Activated CD8-positive, alpha-beta T cell treated with anti-CD3 and anti-CD28 coated beads for 36 hours (primary cell): ENCODE results near the gene MFSD6L. TPM values are rescaled to one million over a fixed set of nuclear protein-coding genes. Genes with fewer than 3 reads are reported as not detected.

Experiments used
- ATAC-seq: fragments of 200-7000 bp; cut with Tn5 transposase; one replicate; pipeline ENCODE4 v1.10.0; 2021; ENCODE audit warnings: mild to moderate bottlenecking, moderate library complexity
- CTCF ChIA-PET: fragments of 350-600 bp; sonication (Branson Sonifier 250); formaldehyde crosslinking; loops from one replicate; lab custom pipeline; 2021; ENCODE audit warnings: antibody characterized with exemption; lab: Charles Lee
- POLR2A ChIA-PET: fragments of 350-600 bp; sonication (Branson Sonifier 250); formaldehyde crosslinking; loops from one replicate; lab custom pipeline; 2021; ENCODE audit warnings: antibody characterized with exemption; lab: Charles Lee
- DNase-seq: peaks from one replicate; pipeline ENCODE4 v3.0.0-alpha.2; 2020
- H3K27ac Mint-ChIP-seq: one replicate; pipeline ENCODE4 v1.8.0; 2021; ENCODE audit warnings: mild to moderate bottlenecking, mixed read lengths
- H3K27me3 Mint-ChIP-seq: one replicate; pipeline ENCODE4 v1.8.0; 2021; ENCODE audit warnings: mixed read lengths
- H3K36me3 Mint-ChIP-seq: one replicate; pipeline ENCODE4 v1.8.0; 2021; ENCODE audit warnings: low read depth, mixed read lengths
- H3K4me1 Mint-ChIP-seq: one replicate; pipeline ENCODE4 v1.8.0; 2021; ENCODE audit warnings: low read depth, mixed read lengths
- H3K4me3 Mint-ChIP-seq: one replicate; pipeline ENCODE4 v1.8.0; 2021; ENCODE audit warnings: mild to moderate bottlenecking, moderate library complexity, mixed read lengths
- H3K9me3 Mint-ChIP-seq: one replicate; pipeline ENCODE4 v1.8.0; 2021; ENCODE audit warnings: mixed read lengths
- intact Hi-C: fragments of 100-400 bp; cut with micrococcal nuclease; formaldehyde crosslinking; loops from one replicate; pipeline ENCODE4 v1.10.0; 2022
- total RNA-seq, 2 experiments: library from RNA; stranded (reverse); gene quantifications; one replicate each; pipeline ENCODE4 v1.2.3, GENCODE V29; 2021
- TF ChIP-seq, protein P1 (sequence below): fragments of 200-600 bp; IDR thresholded peaks from one replicate; pipeline ENCODE4 v1.8.0; 2022; ENCODE audit warnings: antibody characterized with exemption, mild to moderate bottlenecking

The MFSD6L gene, protein sequence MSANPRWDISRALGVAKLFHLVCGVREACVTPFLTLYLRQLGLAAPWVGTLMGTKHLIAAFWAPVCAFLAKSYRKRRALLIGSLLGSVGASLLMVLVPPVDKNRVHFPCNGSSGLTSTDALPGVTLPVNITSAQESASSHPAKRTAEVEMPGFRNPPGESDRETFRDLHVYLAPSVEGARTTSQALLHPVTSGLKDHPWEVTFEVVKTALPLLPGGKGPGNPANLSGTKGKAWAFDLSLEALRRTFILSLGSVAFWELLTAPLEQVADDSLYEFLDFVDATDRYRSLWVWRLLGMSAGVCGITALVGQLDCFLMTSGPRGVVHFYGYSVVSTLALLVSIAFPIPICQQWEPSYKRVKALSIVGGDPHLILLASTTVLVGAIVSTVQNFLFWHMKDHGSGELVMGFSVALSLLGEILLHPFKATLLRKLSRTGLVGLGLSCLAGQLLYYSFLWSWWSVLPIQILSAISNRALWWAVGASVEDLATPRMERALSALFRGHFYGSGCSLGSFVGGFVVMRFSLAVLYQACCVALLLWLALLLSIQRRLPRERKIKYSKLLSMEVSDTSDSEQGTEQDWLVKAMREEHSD
- total RNA-seq: under 1 TPM; 0.20 to 0.22 TPM

DNA sequence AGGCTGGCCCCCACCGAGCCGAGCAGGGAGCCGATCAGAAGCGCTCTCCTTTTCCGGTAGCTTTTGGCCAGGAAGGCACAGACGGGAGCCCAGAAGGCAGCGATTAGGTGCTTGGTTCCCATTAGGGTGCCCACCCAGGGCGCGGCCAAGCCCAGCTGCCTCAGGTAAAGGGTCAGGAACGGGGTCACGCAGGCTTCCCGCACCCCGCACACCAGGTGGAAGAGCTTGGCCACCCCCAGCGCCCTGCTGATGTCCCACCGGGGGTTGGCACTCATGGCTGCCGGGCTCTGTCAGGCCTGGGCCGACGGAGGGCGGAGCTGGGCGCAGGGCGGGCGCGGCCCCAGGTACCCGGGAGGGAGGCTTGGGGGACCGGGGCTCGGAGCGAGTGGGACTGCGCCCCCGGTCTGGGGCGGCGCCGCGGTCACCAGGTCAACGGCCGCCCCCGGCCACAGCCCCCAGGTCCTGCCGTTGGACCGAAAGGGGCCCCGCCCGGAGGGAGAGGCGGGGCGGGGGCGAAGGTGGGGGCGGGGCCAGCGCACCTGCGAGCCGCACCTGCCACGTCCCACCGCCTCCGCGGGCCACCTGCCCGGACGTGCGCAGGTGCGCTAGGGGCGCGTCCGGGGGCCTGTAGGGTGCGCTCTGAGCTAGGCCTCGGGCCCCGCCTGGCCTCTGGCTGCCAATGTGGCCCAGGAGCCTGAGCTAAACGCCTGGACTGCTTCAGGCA is at the start of gene MFSD6L:
Gene MFSD6L, minus strand, starts transcription at position 520 of the 724 bp plus-strand sequence. Its CDS starts 245 bp downstream, at position 275.
- no peaks in the 10 kb centered on the region for H3K9me3 Mint-ChIP-seq
- H3K36me3 Mint-ChIP-seq: no peaks in the 10 kb centered on the region
- H3K4me1 Mint-ChIP-seq: no peaks in the 10 kb centered on the region
- no peaks in the 10 kb centered on the region for H3K27me3 Mint-ChIP-seq
- ATAC-seq (no peak), DNase-seq (peak; percentile 28)
- TF ChIP-seq, protein P1, sequence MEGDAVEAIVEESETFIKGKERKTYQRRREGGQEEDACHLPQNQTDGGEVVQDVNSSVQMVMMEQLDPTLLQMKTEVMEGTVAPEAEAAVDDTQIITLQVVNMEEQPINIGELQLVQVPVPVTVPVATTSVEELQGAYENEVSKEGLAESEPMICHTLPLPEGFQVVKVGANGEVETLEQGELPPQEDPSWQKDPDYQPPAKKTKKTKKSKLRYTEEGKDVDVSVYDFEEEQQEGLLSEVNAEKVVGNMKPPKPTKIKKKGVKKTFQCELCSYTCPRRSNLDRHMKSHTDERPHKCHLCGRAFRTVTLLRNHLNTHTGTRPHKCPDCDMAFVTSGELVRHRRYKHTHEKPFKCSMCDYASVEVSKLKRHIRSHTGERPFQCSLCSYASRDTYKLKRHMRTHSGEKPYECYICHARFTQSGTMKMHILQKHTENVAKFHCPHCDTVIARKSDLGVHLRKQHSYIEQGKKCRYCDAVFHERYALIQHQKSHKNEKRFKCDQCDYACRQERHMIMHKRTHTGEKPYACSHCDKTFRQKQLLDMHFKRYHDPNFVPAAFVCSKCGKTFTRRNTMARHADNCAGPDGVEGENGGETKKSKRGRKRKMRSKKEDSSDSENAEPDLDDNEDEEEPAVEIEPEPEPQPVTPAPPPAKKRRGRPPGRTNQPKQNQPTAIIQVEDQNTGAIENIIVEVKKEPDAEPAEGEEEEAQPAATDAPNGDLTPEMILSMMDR: peak; percentile 14
- no peak within 1 kb of the TSS for H3K4me3 Mint-ChIP-seq
- no peak within 1 kb of the TSS for H3K27ac Mint-ChIP-seq
- intact Hi-C loops: no loop called here
- ChIA-PET POLR2A (no interaction called here), CTCF (interaction anchor here (1.0 to 4.0 kb wide), 8 partner anchors 14 to 199 kb away, joined by 3 to 20 read pairs (median 6); no protein-coding TSS in a partner anchor)

DNA sequence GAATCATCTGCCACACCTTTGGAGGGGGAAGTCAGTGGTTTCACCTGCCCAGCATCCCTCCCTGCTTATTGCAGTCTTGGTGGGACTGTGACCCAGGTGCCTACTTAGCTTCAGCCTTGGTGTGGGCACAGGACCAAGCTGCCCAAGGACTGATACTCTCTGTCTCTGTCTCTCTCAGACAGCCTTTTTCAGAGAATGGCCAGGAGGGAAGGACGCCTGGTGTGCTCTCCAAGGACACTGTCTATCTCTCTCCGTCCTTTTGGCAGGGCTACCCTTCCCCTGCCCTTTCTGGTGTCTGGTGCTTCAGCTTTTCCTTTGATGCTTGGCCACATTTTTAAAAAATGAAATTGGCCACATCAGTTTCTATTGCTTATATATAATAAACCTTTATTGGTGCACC is 48.7 kb upstream of the MFSD6L start:
- no peak for ATAC-seq
- H3K9me3 Mint-ChIP-seq: peaks cover 4% of the 10 kb centered on the region
- peaks cover 5% of the 10 kb centered on the region for H3K36me3 Mint-ChIP-seq
- H3K27ac Mint-ChIP-seq: no peak overlapping the region
- ChIA-PET POLR2A (no interaction called here), CTCF (no interaction called here)
- H3K4me3 Mint-ChIP-seq: no peak overlapping the region
- TF ChIP-seq, protein P1: no peak
- intact Hi-C loops: no loop called here
- H3K4me1 Mint-ChIP-seq: peaks cover 6% of the 10 kb centered on the region
- DNase-seq: no peak
- no peaks in the 10 kb centered on the region for H3K27me3 Mint-ChIP-seq

DNA sequence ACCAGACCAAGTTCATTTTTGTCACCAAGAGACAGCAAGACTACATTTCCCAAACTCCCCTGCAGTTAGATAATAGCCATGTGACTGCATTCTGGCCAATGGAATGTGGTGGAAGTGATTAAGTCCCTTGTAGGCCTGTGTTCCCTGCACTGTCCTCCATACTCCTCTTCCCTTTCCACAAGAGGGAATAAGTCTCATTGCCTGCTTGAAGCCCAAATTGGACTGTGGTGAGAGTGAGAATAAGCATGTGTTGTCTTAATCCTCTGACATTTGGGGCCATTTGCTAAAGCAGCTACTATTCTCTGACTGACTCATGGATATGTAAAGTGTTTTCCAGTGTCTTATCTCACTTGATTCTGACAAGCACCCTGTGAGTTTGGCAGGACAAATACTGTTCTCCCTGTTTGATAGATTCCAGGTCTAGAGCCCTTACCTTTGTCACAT is 47.6 kb upstream of the MFSD6L start:
- CTCF ChIA-PET: no interaction called here
- Mint-ChIP-seq H3K4me1 (peaks cover 6% of the 10 kb centered on the region), H3K27me3 (no peaks in the 10 kb centered on the region), H3K9me3 (peaks cover 4% of the 10 kb centered on the region), H3K27ac (no peak overlapping the region), H3K36me3 (peaks cover 5% of the 10 kb centered on the region), H3K4me3 (no peak overlapping the region)
- DNase-seq (no peak), ATAC-seq (peak; percentile 84)
- POLR2A ChIA-PET: no interaction called here
- TF ChIP-seq, protein P1: no peak
- intact Hi-C loops: no loop called here

DNA sequence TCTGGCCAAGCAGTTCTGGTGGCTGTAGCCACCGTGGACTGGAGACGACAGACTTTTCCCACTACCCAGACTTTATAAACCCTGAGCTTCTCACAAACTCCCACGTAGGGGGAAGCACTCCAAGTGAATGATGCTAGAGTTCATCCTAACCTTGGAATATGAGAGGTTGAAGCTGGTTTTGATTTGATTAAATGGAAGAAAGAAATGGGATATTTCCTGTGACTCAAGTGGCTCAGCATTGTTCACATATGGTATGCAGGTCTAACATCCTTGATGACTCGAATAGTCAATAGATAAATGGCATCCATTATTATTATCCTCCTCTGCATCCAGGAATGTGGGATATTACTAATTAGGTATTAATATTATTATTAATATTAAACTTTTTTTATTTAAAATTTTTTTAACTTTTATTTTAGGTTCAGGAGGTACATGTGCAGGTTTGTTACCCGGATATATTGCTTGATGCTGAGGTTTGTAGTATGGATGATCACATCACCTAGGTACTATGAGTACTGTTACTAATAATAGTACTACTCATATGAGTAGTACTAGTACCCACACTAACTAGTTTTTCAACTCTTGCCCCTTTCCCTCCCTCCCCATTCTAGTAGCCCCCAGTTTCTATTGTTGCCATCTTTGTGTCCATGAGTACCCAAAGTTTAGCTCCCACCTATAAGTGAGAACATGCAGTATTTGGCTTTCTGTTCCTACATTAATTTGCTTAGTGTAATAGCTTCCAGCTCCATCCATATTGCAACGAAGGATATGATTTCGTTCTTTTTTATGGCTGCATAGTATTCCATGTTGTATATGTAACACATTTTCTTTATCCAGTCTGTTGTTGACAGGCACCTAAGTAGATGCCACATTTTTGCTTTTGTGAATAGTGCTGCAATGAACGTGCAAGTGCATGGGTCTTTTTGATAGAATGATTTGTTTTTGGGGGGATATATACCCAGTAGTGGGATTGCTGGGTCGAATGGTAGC is 45.4 kb upstream of the MFSD6L start:
- intact Hi-C loops: no loop called here
- H3K27ac Mint-ChIP-seq: no peak overlapping the region
- ATAC-seq (no peak), DNase-seq (no peak)
- CTCF ChIA-PET: interaction anchor here (1.2 to 1.5 kb wide), 3 partner anchors 12 to 435 kb away, joined by 3 to 5 read pairs (median 3); no protein-coding TSS in a partner anchor
- H3K9me3 Mint-ChIP-seq: peaks cover 4% of the 10 kb centered on the region
- POLR2A ChIA-PET: no interaction called here
- no peak overlapping the region for H3K4me3 Mint-ChIP-seq
- H3K36me3 Mint-ChIP-seq: peaks cover 5% of the 10 kb centered on the region
- H3K4me1 Mint-ChIP-seq: peaks cover 6% of the 10 kb centered on the region
- TF ChIP-seq, protein P1: no peak
- H3K27me3 Mint-ChIP-seq: no peaks in the 10 kb centered on the region
